ENCODE results near the gene IFI35. TPM values are rescaled to one million over a fixed set of nuclear protein-coding genes. Genes with fewer than 3 reads are reported as not detected.
"Not testable (repeated sequence)": the region's sequence is repeated elsewhere in the genome, so short reads cannot be mapped to it uniquely, and the experiment has no call there.

Gene IFI35
- total RNA-seq, 1 experiment from 2014 or later, result 98.6 TPM

- BruUV-seq (replicated peaks), result no TSS peak
- Mint-ChIP-seq H3K9me3 (ENCODE audit: low read depth, unreplicated experiment) (no peaks in the 10 kb centered on the region), H3K27ac (ENCODE audit: unreplicated experiment) (peak overlapping the region; percentile 100), H3K27me3 (ENCODE audit: unreplicated experiment) (no peaks in the 10 kb centered on the region), H3K4me1 (ENCODE audit: low read depth, unreplicated experiment) (peaks cover 19% of the 10 kb centered on the region), H3K4me3 (ENCODE audit: low read depth, unreplicated experiment) (peak overlapping the region; percentile 99), H3K36me3 (ENCODE audit: insufficient read depth, unreplicated experiment) (peaks cover 89% of the 10 kb centered on the region)
- CTCF ChIA-PET, result interaction anchor here (0.6 to 2.2 kb wide), 9 partner anchors 8 to 322 kb away, joined by 3 to 16 read pairs (median 5); partner anchors contain the start of genes BRCA1, IFI35, PLEKHH3 and VAT1
- DNase-seq, result no peak
- TF ChIP-seq CTCF (IDR thresholded peaks at IDR 0.05; ENCODE audit: unreplicated experiment), result no peak
- intact Hi-C loops (cut with micrococcal nuclease; ENCODE audit: unreplicated experiment), result no loop called here
Measured at GRCh38 chr17:42999003-42999525, 7.5 kb upstream of the IFI35 start.

- peaks cover 83% of the 10 kb centered on the region for H3K36me3 Mint-ChIP-seq (ENCODE audit: insufficient read depth, unreplicated experiment)
- intact Hi-C loops (cut with micrococcal nuclease; ENCODE audit: unreplicated experiment); H3K9me3 Mint-ChIP-seq (ENCODE audit: low read depth, unreplicated experiment); H3K4me3 Mint-ChIP-seq (ENCODE audit: low read depth, unreplicated experiment); H3K27me3 Mint-ChIP-seq (ENCODE audit: unreplicated experiment); BruUV-seq (replicated peaks); DNase-seq: not testable (repeated sequence)
- peak overlapping the region; percentile 27 for H3K27ac Mint-ChIP-seq (ENCODE audit: unreplicated experiment)
- CTCF ChIA-PET, result interaction anchor here (1.6 kb wide), 1 partner anchor 10 kb away, joined by 4 read pairs; no protein-coding TSS in a partner anchor
- peaks cover 19% of the 10 kb centered on the region for H3K4me1 Mint-ChIP-seq (ENCODE audit: low read depth, unreplicated experiment)
Measured at GRCh38 chr17:43000894-43001293, 5.7 kb upstream of the IFI35 start.

GRCh38 chr17:43003542-43004172, 2.9 kb upstream of the IFI35 start:
- H3K4me1 Mint-ChIP-seq (ENCODE audit: low read depth, unreplicated experiment), result peaks cover 10% of the 10 kb centered on the region
- no peak overlapping the region for H3K4me3 Mint-ChIP-seq (ENCODE audit: low read depth, unreplicated experiment)
- H3K27ac Mint-ChIP-seq (ENCODE audit: unreplicated experiment), result peak overlapping the region; percentile 47
- no peaks in the 10 kb centered on the region for H3K9me3 Mint-ChIP-seq (ENCODE audit: low read depth, unreplicated experiment)
- H3K36me3 Mint-ChIP-seq (ENCODE audit: insufficient read depth, unreplicated experiment), result peaks cover 79% of the 10 kb centered on the region
- CTCF ChIA-PET, result no interaction called here
- BruUV-seq (replicated peaks), result no TSS peak
- intact Hi-C loops (cut with micrococcal nuclease; ENCODE audit: unreplicated experiment), result no loop called here
- peak; percentile 26 for TF ChIP-seq CTCF (IDR thresholded peaks at IDR 0.05; ENCODE audit: unreplicated experiment)
- DNase-seq, result no peak
- H3K27me3 Mint-ChIP-seq (ENCODE audit: unreplicated experiment), result no peaks in the 10 kb centered on the region

- peaks cover 21% of the 10 kb centered on the region for H3K4me1 Mint-ChIP-seq (ENCODE audit: low read depth, unreplicated experiment)
- H3K27me3 Mint-ChIP-seq (ENCODE audit: unreplicated experiment), result no peaks in the 10 kb centered on the region
- no TSS peak for BruUV-seq (replicated peaks)
- no peaks in the 10 kb centered on the region for H3K9me3 Mint-ChIP-seq (ENCODE audit: low read depth, unreplicated experiment)
- CTCF ChIA-PET, result interaction anchor here (0.6 to 1.8 kb wide), 8 partner anchors 9 to 358 kb away, joined by 3 to 15 read pairs (median 4); partner anchors contain the start of genes BRCA1, RPL27 and VAT1
- TF ChIP-seq CTCF (IDR thresholded peaks at IDR 0.05; ENCODE audit: unreplicated experiment), result no peak
- DNase-seq, result peak; percentile 86
- peak overlapping the region; percentile 88 for H3K27ac Mint-ChIP-seq (ENCODE audit: unreplicated experiment)
- intact Hi-C loops (cut with micrococcal nuclease; ENCODE audit: unreplicated experiment), result no loop called here
- H3K4me3 Mint-ChIP-seq (ENCODE audit: low read depth, unreplicated experiment), result peak overlapping the region; percentile 45
- peaks cover 58% of the 10 kb centered on the region for H3K36me3 Mint-ChIP-seq (ENCODE audit: insufficient read depth, unreplicated experiment)
Measured at GRCh38 chr17:43010667-43011308, 4.2 kb downstream of the IFI35 start.

Measured in Calu3 (cell line).